Ishikawa (cell line): Measurements from ENCODE around the gene C1QTNF9B.

Source experiments
- EP300 ChIP-seq: IDR thresholded peaks from 2 replicates; pipeline ENCODE4 v1.6.1; 2012; ENCODE audit warnings: borderline replicate concordance
- MAX ChIP-seq: IDR thresholded peaks from 2 replicates; pipeline ENCODE4 v1.6.1; 2012

GRCh38 chr13:23912469-23912868 lies 15.2 kb upstream of the C1QTNF9B start:
- TF ChIP-seq EP300 = no peak
- TF ChIP-seq MAX = no peak
